Effector memory CD4-positive, alpha-beta T cell (primary cell): ENCODE results near the gene SMAD6.

ENCODE experiments used
- DNase-seq, 3 donors: peaks; one replicate each; pipeline ENCODE4 v3.0.0-alpha.2; 2020
- H3K27ac ChIP-seq: 2 replicates; pipeline ENCODE4 v1.7.0; 2013; ENCODE audit warnings: mild to moderate bottlenecking, low read length, moderate library complexity; ENCODE audit not compliant: insufficient read depth, poor library complexity, severe bottlenecking
- H3K27me3 ChIP-seq: replicated peaks from 2 replicates; pipeline ENCODE4 v1.7.0; 2013; ENCODE audit warnings: mild to moderate bottlenecking, low read length; ENCODE audit not compliant: insufficient read depth, control insufficient read depth, poor library complexity, severe bottlenecking
- H3K36me3 ChIP-seq: 2 replicates; pipeline ENCODE4 v1.7.0; 2013; ENCODE audit warnings: mild to moderate bottlenecking, low read length, moderate library complexity; ENCODE audit not compliant: control insufficient read depth, insufficient read depth
- H3K4me1 ChIP-seq: 2 replicates; pipeline ENCODE4 v1.7.0; 2013; ENCODE audit warnings: low read length, mild to moderate bottlenecking; ENCODE audit not compliant: control insufficient read depth, insufficient read depth, poor library complexity, severe bottlenecking
- H3K4me3 ChIP-seq: 2 replicates; pipeline ENCODE4 v1.7.0; 2013; ENCODE audit warnings: low read length, low read depth, mild to moderate bottlenecking; ENCODE audit not compliant: insufficient read depth, poor library complexity, severe bottlenecking
- H3K9me3 ChIP-seq: 2 replicates; pipeline ENCODE4 v1.7.0; 2013; ENCODE audit warnings: mild to moderate bottlenecking, low read length, moderate library complexity; ENCODE audit not compliant: control insufficient read depth

Gene SMAD6

DNA sequence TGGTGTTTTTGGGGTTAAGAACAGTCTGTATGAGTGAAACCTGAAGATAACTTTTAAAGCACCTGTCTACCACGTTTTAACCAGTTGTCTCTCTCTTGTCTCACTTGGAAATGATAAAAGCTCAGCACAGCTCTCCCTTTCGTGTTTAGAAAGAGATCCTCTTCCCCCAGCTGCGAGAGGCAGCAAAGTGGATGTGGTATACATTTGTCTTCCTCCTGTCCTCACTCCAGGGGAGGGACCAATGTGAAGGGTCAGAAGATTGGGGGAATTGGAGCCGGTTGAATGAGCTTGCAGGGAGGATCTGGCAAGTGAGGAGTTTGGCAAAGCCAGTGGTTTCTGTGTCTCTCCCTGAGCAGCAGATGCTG lies 14.6 kb downstream of the SMAD6 start:
- no peak for DNase-seq
- H3K4me3 ChIP-seq = no peak overlapping the region
- H3K27me3 ChIP-seq = no peaks in the 10 kb centered on the region
- H3K36me3 ChIP-seq = no peaks in the 10 kb centered on the region
- no peaks in the 10 kb centered on the region for H3K9me3 ChIP-seq
- no peaks in the 10 kb centered on the region for H3K4me1 ChIP-seq
- H3K27ac ChIP-seq = no peak overlapping the region

DNA sequence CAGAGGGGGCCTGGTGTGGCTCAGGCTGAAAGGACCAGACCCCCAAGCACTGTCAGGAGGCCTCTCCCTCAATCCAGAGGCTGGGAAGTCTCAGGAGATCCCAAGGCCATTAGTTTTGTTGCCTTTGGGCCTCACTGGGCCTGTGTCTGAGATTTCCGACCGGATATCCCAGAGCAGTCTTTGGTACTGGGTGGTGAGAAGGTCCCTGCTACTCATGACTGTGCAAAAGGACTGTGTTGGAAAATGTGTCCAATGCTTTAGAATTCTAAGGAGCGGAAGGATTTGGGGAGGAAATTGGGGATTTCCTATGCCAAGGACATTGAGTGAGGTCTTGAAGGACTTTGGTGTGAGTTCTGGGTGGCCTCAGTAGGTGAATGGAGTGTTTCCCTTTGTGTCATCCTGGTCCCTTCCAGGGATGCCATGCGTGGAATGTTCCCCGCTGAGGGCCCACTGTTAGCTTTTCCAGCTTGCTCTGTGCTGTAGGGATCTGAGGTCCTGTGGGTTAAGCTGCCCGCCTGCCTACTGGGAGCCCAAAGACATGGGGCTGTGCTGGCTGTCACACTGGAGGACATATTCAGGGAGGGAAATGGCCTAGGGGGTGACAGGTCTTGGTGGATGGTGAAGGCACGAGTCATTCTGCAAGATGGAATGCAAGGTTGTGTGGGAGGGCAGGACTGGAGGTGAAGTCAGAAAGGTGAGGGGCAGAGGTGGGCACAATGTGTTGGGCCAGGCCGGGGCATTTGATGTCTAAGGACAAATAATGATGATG lies 16.4 kb downstream of the SMAD6 start:
- H3K4me1 ChIP-seq = no peaks in the 10 kb centered on the region
- H3K27ac ChIP-seq = no peak overlapping the region
- no peak overlapping the region for H3K4me3 ChIP-seq
- H3K27me3 ChIP-seq = no peaks in the 10 kb centered on the region
- no peak for DNase-seq
- H3K36me3 ChIP-seq = no peaks in the 10 kb centered on the region
- no peaks in the 10 kb centered on the region for H3K9me3 ChIP-seq

DNA sequence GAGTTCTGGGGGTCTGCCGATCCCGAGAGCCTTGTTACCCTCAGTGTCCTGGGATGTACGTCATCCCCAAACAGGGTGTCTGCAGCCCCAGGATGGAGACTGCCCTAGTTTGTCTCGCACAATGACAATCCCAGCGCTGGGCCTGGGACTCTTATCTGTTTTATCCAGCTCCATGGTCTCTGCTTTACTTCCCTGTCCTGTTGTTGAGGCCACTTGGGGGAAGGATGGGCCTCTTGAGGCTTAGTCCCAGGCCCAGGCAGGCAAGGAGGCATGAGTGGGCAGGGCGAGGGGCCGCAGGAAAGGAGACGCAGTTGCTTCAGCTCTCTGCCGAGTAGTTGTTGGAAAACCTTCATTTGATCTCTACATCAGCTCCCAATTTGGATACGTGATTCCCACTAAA lies 17.4 kb downstream of the SMAD6 start:
- no peaks in the 10 kb centered on the region for H3K36me3 ChIP-seq

DNA sequence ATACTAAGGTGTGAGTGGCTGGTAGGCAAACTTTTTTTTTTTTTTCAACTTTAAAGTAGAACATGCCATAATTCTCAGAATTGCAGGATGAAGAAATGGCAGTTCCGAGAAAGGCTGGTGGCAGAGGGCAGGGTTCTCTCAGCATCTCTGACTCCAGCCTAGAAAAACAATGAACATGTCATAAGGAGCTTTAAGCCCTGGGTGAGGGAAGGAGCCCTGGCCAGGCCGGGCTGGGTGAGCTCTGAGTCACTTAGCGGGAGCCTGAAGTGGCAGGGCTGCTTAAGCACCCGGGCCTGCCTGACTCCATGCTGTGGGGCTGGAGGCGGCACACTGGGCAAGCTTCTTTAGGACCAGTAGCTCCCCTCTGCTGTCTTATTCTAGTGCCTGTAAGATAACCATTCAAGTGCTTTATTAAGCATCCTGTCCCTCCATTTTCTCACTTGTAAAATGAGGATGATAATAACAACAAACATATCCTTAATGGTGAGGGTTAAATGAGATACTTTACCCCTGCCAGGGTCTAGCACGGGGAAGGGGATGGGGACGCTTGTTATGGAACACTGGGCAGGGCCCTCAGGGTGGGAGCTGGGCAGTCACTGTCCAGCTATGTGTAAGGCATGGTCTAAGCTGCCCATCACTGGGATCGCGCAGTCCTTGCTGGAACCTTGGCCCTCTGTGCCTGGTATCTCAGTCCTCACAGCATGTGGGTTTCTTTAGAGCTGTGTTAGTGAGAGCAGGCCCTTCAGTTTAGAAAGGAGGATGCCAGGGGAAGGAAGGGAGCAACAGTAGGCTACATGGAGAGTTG lies 18.4 kb downstream of the SMAD6 start:
- DNase-seq = no peak
- Histone ChIP-seq H3K9me3 (no peaks in the 10 kb centered on the region), H3K27ac (no peak overlapping the region), H3K36me3 (no peaks in the 10 kb centered on the region), H3K4me3 (no peak overlapping the region), H3K4me1 (no peaks in the 10 kb centered on the region), H3K27me3 (no peaks in the 10 kb centered on the region)

More for the DNA sequence above, 17.4 kb downstream of the SMAD6 start:
- DNase-seq = no peak
- Histone ChIP-seq H3K9me3 (no peaks in the 10 kb centered on the region), H3K27me3 (no peaks in the 10 kb centered on the region), H3K27ac (no peak overlapping the region), H3K4me1 (no peaks in the 10 kb centered on the region), H3K4me3 (no peak overlapping the region)

GRCh38 chr15:66721020-66721419 lies 19.0 kb downstream of the SMAD6 start:
- Histone ChIP-seq H3K36me3 (no peaks in the 10 kb centered on the region), H3K4me3 (no peak overlapping the region), H3K27ac (no peak overlapping the region), H3K4me1 (no peaks in the 10 kb centered on the region), H3K9me3 (no peaks in the 10 kb centered on the region), H3K27me3 (no peaks in the 10 kb centered on the region)
- no peak for DNase-seq

DNA sequence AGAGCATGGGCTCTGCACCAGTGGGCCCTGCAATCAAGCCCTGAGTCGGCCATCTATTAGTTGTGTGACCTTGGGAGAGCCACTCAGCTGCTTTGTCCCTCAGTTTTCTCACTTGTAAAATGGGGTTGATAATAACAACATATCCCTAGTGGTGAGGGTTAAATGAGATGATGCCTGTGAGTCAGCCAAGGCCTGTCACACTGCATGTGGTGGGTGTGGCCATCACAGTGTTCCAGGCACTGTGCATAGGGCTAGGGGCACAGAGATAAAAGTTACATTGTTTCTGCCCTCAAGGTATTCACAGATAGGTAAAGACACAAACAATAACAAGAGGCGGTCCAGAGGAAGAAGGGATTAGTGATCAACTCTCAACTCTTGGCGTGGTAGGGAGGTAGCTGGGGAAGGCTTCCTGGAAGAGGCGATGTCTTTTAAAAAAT lies 19.5 kb downstream of the SMAD6 start:
- Histone ChIP-seq H3K36me3 (no peaks in the 10 kb centered on the region), H3K27ac (no peak overlapping the region), H3K4me3 (no peak overlapping the region), H3K9me3 (no peaks in the 10 kb centered on the region), H3K4me1 (no peaks in the 10 kb centered on the region), H3K27me3 (no peaks in the 10 kb centered on the region)
- DNase-seq = no peak

- H3K36me3 ChIP-seq = no peaks in the 10 kb centered on the region
- H3K27me3 ChIP-seq = no peaks in the 10 kb centered on the region
- no peaks in the 10 kb centered on the region for H3K9me3 ChIP-seq
- no peaks in the 10 kb centered on the region for H3K4me1 ChIP-seq
- H3K27ac ChIP-seq = no peak overlapping the region
- no peak for DNase-seq
- no peak overlapping the region for H3K4me3 ChIP-seq
Measured at GRCh38 chr15:66721954-66722353, 19.9 kb downstream of the SMAD6 start.

DNA sequence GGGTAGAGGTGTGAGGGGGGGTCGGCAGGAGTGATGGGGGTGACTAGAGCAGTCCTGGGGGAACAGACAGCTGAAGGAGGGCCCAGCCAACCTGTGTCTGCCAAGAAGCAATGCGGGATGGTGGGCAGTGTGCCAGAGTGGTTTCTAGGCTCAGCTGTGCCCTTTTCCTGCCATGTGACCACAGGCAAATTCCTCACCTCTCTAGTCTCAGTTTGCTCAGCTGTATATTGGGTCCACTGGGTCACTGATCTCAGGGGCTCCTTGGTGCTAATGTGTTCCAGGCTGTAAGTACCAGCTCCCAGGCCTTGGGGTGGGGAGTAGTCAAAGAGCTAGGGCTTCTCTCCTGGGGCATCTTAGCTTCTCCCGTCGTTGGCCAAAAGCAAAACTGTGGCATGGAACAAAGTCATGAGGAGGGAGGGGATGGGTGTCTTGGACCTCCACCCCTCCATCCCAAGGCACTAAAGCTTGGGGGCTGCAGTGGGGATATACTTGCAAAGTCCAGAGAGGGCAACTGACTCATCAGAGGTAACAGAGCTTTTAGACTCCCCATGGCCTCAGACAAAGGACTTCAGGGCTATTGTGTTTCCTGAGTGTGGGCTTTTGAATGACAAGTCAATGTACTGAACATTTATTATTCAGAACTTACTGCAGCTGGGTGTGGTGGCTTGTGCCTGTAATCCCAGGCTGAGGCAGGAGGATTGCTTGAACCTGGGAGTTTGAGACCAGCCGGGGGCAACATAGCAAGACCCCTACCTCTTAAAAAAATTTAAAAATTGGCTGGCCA lies 20.9 kb downstream of the SMAD6 start:
- no peak for DNase-seq
- no peak overlapping the region for H3K27ac ChIP-seq
- H3K36me3 ChIP-seq = no peaks in the 10 kb centered on the region
- H3K27me3 ChIP-seq = no peaks in the 10 kb centered on the region
- H3K4me3 ChIP-seq = no peak overlapping the region
- no peaks in the 10 kb centered on the region for H3K9me3 ChIP-seq
- no peaks in the 10 kb centered on the region for H3K4me1 ChIP-seq

DNA sequence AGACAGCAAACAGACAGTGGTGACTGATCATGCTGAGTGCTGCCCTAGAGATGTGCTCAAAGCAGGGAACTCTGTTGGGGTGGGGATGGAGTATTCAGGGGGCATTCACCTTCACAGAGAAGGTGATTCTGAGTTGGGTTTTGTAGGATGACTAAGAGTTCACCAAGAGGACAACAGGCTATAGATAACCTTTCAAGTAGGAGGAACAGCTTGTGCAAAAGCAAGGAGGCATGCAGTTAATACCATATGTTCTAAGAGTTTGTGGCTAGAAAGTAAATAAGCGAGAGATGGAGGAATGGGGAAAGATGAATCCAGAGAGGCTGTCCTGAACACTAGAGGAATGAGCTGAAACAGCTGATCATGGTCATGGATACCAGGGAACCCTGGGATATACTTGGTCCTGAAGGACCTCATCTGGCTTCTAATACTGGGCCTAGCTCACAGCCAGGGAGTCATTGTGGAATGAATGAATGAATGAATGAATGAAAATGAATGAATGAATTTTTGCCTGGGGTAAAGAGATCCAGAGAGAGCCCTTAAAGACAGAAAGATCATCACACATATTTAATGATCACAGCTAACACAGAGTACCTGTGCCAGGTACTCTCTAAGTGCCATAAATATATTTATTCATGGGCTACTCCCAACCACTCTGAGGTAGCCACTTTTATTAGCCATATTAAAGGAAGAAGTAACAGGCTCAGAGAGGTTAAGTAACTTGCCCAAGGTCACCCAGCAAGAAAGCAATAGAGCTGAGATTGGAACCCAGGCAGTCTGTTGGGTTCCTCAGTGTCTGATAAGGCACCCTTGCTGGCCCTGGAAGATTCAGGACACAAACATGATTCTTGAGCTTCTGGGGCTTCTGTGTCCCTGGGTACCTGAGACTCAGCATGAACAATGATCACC lies 22.0 kb downstream of the SMAD6 start:
- no peaks in the 10 kb centered on the region for H3K9me3 ChIP-seq
- no peaks in the 10 kb centered on the region for H3K4me1 ChIP-seq
- H3K27ac ChIP-seq = no peak overlapping the region
- DNase-seq = no peak
- H3K4me3 ChIP-seq = no peak overlapping the region
- H3K27me3 ChIP-seq = no peaks in the 10 kb centered on the region
- H3K36me3 ChIP-seq = no peaks in the 10 kb centered on the region
